Mammary epithelial cell (primary cell): ENCODE results near the gene ERBB4.

Experiments used
- EZH2 ChIP-seq: IDR thresholded peaks from 2 replicates; pipeline ENCODE4 v1.6.1; 2012; ENCODE audit warnings: low read length, inconsistent platforms, borderline replicate concordance
- TF ChIP-seq, protein P1 (sequence below), 2 donors: IDR thresholded peaks in 1 of 2; conservative IDR thresholded peaks in 1 of 2; 2 replicates each; pipeline ENCODE4 v1.5.1; 2011 to 2012; ENCODE audit warnings: inconsistent platforms in 2 of 2, low read length in 2 of 2, mild to moderate bottlenecking in 2 of 2, control low read depth in 1 of 2, low read depth in 1 of 2; ENCODE audit not compliant: insufficient read depth in 1 of 2; ENCODE audit errors: extremely low read depth in 1 of 2

- TF ChIP-seq, protein P1, sequence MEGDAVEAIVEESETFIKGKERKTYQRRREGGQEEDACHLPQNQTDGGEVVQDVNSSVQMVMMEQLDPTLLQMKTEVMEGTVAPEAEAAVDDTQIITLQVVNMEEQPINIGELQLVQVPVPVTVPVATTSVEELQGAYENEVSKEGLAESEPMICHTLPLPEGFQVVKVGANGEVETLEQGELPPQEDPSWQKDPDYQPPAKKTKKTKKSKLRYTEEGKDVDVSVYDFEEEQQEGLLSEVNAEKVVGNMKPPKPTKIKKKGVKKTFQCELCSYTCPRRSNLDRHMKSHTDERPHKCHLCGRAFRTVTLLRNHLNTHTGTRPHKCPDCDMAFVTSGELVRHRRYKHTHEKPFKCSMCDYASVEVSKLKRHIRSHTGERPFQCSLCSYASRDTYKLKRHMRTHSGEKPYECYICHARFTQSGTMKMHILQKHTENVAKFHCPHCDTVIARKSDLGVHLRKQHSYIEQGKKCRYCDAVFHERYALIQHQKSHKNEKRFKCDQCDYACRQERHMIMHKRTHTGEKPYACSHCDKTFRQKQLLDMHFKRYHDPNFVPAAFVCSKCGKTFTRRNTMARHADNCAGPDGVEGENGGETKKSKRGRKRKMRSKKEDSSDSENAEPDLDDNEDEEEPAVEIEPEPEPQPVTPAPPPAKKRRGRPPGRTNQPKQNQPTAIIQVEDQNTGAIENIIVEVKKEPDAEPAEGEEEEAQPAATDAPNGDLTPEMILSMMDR (conservative IDR thresholded peaks at IDR 0.05 in 1 of 2, IDR thresholded peaks at IDR 0.05 in 1 of 2; ENCODE audit: extremely low read depth in 1 of 2, insufficient read depth in 1 of 2, low read depth in 1 of 2, low read length in 2 of 2): no peak
- no peak for TF ChIP-seq EZH2
Observed at GRCh38 chr2:211429256-211429920, 1109.2 kb downstream of the ERBB4 start.
